ENCODE measurements around the gene ACTG1. TPM values are rescaled to one million over a fixed set of nuclear protein-coding genes. Genes with fewer than 3 reads are reported as not detected.
A peak's percentile ranks its signal among the peaks of the same experiment; 100 is the strongest.

The ACTG1 gene
- total and polyA plus RNA-seq, 9 of the 15 experiments (the other 6 are each of a cell fraction or from before 2014, with no cell fraction given), result 224 to 1,775 (median 568) TPM

- DNase-seq (ENCODE audit: extremely low read depth in 1 of 4, low spot score in 3 of 4) (peak; percentile 63 to 92 (median 72)), FAIRE-seq (peak; percentile 70), ATAC-seq (peak; percentile 74)
- Histone ChIP-seq H3K9me1 (ENCODE audit: control insufficient read depth, insufficient read depth, low read length) (no peaks in the 10 kb centered on the region), H3K27ac (ENCODE audit: extremely low read depth, low read depth, low read length) (peak overlapping the region; percentile 85), H2AFZ (ENCODE audit: low read depth, low read length) (peak overlapping the region; percentile 98), H3K36me3 (ENCODE audit: control insufficient read depth, insufficient read depth, low read length) (no peaks in the 10 kb centered on the region), H3K4me1 (replicated peaks in 1 of 2; ENCODE audit: control insufficient read depth in 2 of 2, insufficient read depth in 2 of 2, low read length in 2 of 2) (peaks cover 36 to 85% of the 10 kb centered on the region in 2 experiments), H3K4me3 (peak overlapping the region; percentile 42), H4K20me1 (replicated peaks; ENCODE audit: control insufficient read depth, insufficient read depth, low read length) (no peaks in the 10 kb centered on the region), H3K9ac (ENCODE audit: insufficient read depth in 1 of 2, low read depth in 2 of 2, low read length in 2 of 2) (peak overlapping the region; percentile 69 to 93), H3K79me2 (ENCODE audit: control insufficient read depth, insufficient read depth, low read length) (peaks cover 11% of the 10 kb centered on the region; the same call in 2 of the 3 replicates), H3K27me3 (ENCODE audit: control insufficient read depth in 2 of 2, insufficient read depth in 2 of 2, low read length in 2 of 2) (no peaks in the 10 kb centered on the region; a peak in 1 of 5 replicates), H3K9me3 (replicated peaks; ENCODE audit: control insufficient read depth, insufficient read depth, low read depth, low read length) (no peaks in the 10 kb centered on the region), H3K4me2 (ENCODE audit: insufficient read depth, low read length) (peak overlapping the region; percentile 78)
- TSS peak; percentile 37 for BruUV-seq (replicated peaks)
- ChIA-PET CTCF (ENCODE audit: low intra/inter-chr PET ratio) (interaction anchor here (0.5 to 2.7 kb wide), 10 partner anchors 28 to 355 kb away, joined by 3 to 33 read pairs (median 4); partner anchors contain the start of gene ACTG1), POLR2A (interaction anchor here (0.6 to 2.6 kb wide), 15 partner anchors 11 to 199 kb away, joined by 3 to 18 read pairs (median 5); partner anchors contain the start of genes ACTG1 and SLC38A10)
- in situ Hi-C loops (cut with MboI), result loop anchor here (5.0 kb wide), 2 partner anchors 92 to 237 kb away; no protein-coding TSS in a partner anchor
- WGBS (ENCODE audit: insufficient coverage, low coverage, missing lambda C conversion rate), result 9% methylated on average over 55 of the region's 60 CpGs
- intact Hi-C loops (cut with micrococcal nuclease), result loop anchor here (2.0 to 10.0 kb wide), 4 partner anchors 38 to 230 kb away; partner anchors contain the start of gene SLC38A10
- TF ChIP-seq TGIF2 (CRISPR knock-in tag; IDR thresholded peaks at IDR 0.05), result no peak
- TF ChIP-seq PKNOX1 (IDR thresholded peaks at IDR 0.05), result no peak
- no peak for TF ChIP-seq RBM39 (optimal IDR thresholded peaks at IDR 0.05; ENCODE audit: low read depth, low read length)
- peak; percentile 100 for TF ChIP-seq RB1 (IDR thresholded peaks at IDR 0.05; ENCODE audit: low read depth)
- TF ChIP-seq NRF1 (conservative IDR thresholded peaks at IDR 0.05 in 1 of 2, IDR thresholded peaks at IDR 0.05 in 1 of 2), result peak; percentile 76 to 82
- TF ChIP-seq TCF7 (IDR thresholded peaks at IDR 0.05; ENCODE audit: borderline replicate concordance), result no peak
- no peak for TF ChIP-seq ZNF316 (IDR thresholded peaks at IDR 0.05)
- TF ChIP-seq E2F5 (CRISPR knock-in tag; IDR thresholded peaks at IDR 0.05), result peak; percentile 66; the same call in 1 of the 2 replicates
- peak; percentile 77 for TF ChIP-seq CCNT2 (IDR thresholded peaks at IDR 0.05; ENCODE audit: borderline replicate concordance, extremely low read depth, insufficient read length, low read depth, low read length)
- peak in 1 of 2 experiments; percentile 64; a peak in 1 of 4 replicates for TF ChIP-seq SIN3A (IDR thresholded peaks at IDR 0.05; ENCODE audit: borderline replicate concordance in 2 of 2, control insufficient read depth in 1 of 2, low read depth in 2 of 2, low read length in 2 of 2)
- no peak for TF ChIP-seq ZBTB17 (CRISPR knock-in tag; IDR thresholded peaks at IDR 0.05)
- peak; percentile 74 to 90 for TF ChIP-seq MAZ (CRISPR knock-in tag; conservative IDR thresholded peaks at IDR 0.05 in 1 of 2, IDR thresholded peaks at IDR 0.05 in 1 of 2)
- TF ChIP-seq ZNF449 (CRISPR knock-in tag; IDR thresholded peaks at IDR 0.05), result no peak
- TF ChIP-seq BDP1 (IDR thresholded peaks at IDR 0.05; ENCODE audit: insufficient read depth, insufficient read length), result no peak
- peak; percentile 87 for TF ChIP-seq STAG1 (CRISPR knock-in tag; IDR thresholded peaks at IDR 0.05; ENCODE audit: borderline replicate concordance)
- peak; percentile 94 to 96 for TF ChIP-seq RAD21 (CRISPR knock-in tag; conservative IDR thresholded peaks at IDR 0.05 in 1 of 2, IDR thresholded peaks at IDR 0.05 in 1 of 2)
- 0 out of 2 replicates have a peak, but pooled peaks have one; percentile 43 for TF ChIP-seq ZNF764 (CRISPR knock-in tag; IDR thresholded peaks at IDR 0.05; ENCODE audit: low read depth)
These were observed 28.2 kb downstream of the ACTG1 start for GRCh38 chr17:81484195-81484979.

Measured in K562 (cell line).